Right lobe of liver (tissue), 4 donors: ENCODE data around the gene CCDC82.

ENCODE experiments used
- CTCF ChIP-seq, 4 donors: fragments of 200-600 bp in 3 of 4; fragments of 450-650 bp in 1 of 4; IDR thresholded peaks; one replicate each; pipeline versions ENCODE4 v1.5.1 to v1.8.0; 2016 to 2022; ENCODE audit warnings: antibody characterized with exemption in 4 of 4, mild to moderate bottlenecking in 2 of 4
- POLR2A ChIP-seq: fragments of 450-650 bp; IDR thresholded peaks from one replicate; pipeline ENCODE4 v1.6.1; 2017; ENCODE audit warnings: antibody characterized with exemption, mild to moderate bottlenecking
- donor health status: DM: no; HTN: no; CAD: no.
- donor health status: DM: no; HTN: no; CAD: no.
- donor health status: DM: no; HTN: yes; CAD: no.

- TF ChIP-seq CTCF (IDR thresholded peaks at IDR 0.05) (no peak), POLR2A (no peak)
These were observed 83.1 kb downstream of the CCDC82 start for GRCh38 chr11:96306600-96306932.
